ENCODE data around the gene NPLOC4.
A peak's percentile ranks its signal among the peaks of the same experiment; 100 is the strongest.

NPLOC4 gene

DNA sequence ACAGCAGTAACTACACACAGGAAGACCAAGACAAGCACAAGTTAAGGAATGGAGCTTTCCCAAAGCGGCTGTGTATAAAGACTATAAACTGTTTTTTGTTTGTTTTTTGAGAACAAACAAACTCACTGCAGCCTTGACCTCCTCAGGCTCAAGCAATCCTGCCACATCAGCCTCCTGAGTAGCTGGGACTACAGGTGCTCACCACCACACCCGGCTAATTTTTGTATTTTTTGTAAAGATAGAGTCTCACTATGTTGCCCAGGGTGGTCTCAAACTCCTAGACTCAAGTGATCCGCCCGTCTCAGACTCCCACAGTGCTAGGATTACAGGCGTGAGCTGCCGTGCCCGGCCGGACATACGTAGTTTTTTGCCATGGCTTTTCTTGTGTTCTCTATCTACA lies 23.5 kb upstream of the NPLOC4 start:
- DNase-seq: no peak

DNA sequence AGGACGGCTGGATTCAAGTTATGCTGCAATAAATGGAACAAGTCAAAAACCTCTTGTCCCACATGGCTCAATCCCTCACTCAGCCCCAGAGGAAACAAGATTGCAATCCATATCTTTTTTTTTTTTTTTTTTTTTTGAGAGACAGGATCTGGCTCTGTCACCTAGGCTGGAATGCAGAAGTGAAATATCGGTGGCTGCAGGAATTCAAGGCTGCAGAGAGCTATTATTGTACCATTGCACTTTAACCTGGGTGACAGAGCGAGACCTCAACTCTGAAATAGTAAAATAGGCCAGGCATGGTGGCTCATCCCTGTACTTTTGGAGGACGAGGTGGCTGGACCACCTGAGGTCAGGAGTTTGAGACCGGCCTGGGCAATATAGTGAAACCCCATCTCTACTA lies 22.1 kb upstream of the NPLOC4 start:
- no peak for DNase-seq

DNA sequence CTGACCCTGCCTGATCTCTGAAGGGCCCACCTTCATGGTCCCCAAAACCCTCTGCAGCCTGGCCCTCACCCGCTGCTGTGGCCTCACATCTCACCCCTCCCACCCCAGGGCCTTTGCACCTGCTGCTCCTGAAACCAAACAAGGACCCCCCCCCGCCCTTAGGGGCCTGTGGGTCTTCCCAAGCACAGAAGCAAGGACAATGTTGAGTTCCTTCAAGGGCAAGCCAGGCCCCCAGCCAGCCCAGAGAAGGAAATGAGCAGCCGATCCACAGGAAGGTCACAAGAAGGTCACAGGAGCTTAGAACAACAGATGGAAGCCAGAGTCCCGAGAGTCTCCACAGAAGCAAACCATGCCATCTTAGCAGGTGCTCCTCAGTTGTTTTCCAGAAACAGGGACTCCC lies 19.9 kb upstream of the NPLOC4 start:
- no peak for DNase-seq

DNA sequence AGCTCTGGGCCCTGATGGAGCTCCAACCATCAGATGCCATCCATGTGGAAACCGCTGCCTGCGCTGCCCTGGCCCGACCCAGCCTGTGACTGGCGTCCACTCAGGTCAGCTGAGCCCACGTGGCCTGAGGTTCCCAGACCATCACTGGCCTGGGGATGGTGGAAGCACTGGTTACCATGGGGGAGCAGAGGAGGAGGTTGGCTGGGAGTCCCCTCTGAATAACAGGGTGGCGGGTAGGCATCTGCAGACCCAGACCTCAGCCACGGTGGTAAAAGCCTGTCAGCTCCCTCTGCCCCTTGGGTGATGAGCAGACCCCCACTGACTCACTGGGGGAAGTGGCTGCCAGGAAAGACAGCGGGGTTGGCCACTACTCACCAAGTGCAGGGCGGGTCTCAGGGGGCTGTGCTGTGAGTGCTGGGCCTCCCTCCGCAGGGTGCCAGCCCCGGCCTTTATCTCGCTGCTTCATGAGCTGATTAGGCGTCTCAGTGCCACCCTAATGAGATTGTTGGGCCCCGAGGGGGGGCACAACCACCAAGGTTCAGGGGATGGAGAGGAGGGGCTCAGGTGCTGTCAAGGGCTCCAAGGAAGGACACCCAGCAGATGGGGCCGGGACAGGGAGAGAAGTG lies 19.3 kb upstream of the NPLOC4 start, which contains the start of gene PDE6G:
Gene PDE6G, minus strand, starts transcription at position 425 of the 626 bp plus-strand sequence. CDS start 3,237 bp downstream, outside the sequence.
- no peak for DNase-seq

DNA sequence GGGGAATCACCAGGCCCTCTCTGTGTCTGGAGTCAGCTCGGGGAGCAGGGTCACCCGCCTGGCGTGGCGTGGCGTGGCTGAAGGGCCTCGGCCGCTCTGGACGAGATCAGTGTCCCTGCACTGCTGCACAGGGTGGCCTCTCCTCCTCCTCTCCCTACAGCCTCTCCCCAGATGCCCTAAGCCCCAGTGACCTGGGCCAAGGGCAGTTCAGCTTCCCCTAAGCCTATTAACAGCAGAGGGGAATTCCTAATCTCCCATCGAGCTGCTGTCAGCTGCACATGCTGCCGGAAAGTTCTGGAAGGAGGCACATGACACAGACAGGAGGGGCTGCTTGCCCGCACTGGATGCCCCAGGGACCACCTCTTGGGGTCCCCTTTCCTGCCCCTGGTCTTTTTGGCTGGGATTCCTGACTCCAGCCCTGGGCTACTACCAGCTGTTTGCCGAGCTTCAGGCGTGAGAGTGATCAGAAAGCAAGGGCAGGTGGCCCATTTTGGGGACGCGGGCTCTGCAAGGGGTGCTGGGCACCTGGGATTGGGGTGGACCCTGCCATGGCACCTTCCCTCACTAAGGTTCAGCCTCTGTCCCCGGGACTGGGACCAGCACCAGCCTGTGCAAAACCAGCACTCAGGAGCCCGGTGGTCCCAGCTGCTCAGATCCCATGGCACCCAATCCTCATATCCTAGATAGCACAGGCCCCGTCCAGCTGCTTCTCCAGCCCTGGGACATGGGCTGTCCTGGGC lies 18.6 kb upstream of the NPLOC4 start:
- DNase-seq: peak; percentile 27

- DNase-seq: no peak
These were observed 16.2 kb upstream of the NPLOC4 start for GRCh38 chr17:81652906-81653771.

- no peak for DNase-seq
These were observed 14.8 kb upstream of the NPLOC4 start for GRCh38 chr17:81651692-81652091.

DNA sequence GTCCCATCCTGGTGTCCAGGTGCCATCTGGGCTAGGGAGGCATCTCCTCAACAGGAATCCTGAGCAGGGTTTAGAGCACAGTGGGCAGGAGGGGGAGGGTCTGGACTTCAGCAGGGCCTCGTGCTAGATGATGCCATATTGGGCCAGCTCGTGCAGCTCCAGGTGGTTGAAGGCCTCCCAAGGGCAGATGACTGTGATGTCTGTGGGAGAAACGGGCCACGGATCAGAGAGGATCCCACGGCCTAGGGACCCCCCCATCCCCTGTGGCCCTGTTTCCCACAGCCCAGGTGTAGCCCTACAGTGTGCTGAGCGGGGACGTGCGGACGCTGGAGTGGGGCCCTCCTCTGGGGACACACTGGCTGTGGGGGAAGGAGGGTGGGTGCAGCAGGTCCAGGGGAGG lies 14.0 kb upstream of the NPLOC4 start:
- no peak for DNase-seq

DNA sequence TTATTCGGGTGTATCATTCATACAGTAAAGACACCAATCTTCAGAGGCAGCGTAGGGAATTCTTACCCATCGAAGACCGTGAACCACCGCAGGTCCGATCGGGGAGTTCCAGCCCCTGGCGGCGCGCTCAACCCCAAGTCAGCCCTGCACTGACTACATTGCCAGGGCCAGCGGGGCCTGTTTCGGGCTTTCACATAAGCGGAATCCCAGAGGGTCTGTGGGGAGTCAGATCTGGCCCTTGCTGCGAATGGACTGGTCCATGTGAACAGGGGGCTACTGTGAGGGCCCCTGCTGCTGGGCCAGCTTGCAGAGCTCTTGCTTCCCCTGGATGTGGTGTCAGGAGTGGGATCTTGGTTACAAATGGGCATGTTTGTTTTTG lies 11.8 kb upstream of the NPLOC4 start:
- no peak for DNase-seq

- no peak for DNase-seq
These were observed 11.2 kb upstream of the NPLOC4 start for GRCh38 chr17:81648013-81648706.

DNA sequence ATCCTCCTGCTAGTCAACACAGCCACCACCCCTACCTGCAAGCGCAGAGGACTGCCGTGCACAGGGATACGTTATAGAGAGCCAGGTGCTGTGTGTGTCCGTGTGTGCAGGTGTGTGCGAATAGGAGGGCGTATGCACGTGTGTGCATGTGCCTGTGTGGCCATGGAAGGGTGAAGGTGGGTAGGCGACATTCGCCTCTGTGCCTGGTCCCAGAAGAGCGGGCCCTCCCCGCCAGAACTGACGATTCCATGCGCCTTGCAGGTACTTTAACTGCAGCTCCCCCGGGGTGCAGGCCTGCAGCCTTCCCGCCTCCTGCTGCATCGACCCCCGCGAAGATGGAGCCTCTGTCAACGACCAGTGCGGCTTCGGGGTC lies 10.7 kb upstream of the NPLOC4 start:
- no peak for DNase-seq

GRCh38 chr17:81646869-81647600 lies 10.1 kb upstream of the NPLOC4 start:
- DNase-seq: no peak

DNA sequence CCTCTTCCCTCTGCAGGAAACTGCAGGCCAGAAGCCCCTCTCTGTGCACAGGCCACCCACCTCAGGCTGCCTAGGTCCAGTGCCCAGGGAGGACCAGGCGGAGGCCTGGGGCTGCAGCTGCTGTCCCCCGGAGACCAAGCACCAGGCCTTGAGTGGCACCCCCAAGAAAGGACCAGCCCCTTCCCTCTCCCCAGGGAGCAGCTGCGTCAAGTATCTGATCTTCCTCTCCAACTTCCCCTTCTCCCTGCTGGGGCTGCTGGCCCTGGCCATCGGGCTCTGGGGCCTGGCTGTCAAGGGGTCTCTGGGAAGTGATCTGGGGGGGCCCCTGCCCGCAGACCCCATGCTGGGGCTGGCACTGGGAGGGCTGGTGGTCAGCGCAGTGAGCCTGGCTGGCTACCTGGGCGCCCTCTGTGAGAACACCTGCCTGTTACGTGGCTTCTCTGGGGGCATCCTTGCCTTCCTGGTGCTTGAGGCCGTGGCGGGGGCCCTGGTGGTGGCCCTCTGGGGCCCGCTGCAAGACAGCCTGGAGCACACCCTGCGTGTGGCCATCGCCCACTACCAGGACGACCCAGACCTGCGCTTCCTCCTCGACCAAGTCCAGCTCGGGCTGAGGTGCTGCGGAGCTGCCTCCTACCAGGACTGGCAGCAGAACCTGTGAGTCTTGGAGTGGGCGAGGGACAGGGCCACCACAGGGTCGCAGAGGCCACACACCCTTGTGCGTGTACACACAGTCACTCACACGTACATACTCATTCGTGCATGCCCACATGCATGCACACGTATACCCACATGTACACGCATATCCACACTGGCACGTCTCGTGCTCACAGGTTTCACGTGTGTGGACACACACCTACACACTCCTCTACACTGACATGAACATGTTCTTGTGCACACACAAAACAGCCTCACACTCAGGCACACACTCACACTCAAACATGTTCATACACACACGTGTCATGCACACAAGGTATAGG lies 8.4 kb upstream of the NPLOC4 start:
- DNase-seq: no peak

DNA sequence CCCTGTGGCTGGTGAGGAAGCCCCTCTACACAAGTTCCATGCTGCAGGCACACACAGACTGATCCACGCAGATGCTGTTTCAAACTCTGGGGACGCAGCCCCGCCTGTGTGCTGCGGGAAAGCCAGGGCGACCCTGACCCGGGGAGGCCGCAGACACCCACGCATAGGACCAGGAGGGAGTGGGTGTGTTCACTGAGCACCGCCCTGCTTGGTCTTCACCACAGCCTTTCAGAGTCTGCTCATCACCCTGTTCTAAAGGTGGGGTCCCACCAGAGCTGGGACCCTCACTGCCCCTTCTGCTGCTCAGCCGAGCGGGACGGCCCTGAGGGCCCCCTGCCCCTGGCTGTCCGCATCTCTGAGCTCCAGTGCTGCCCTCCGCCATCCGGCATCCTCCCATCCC lies 7.6 kb upstream of the NPLOC4 start:
- no peak for DNase-seq

GRCh38 chr17:81641825-81642489 lies 5.0 kb upstream of the NPLOC4 start:
- DNase-seq: no peak

GRCh38 chr17:81640011-81640410 lies 3.1 kb upstream of the NPLOC4 start:
- no peak for DNase-seq

DNA sequence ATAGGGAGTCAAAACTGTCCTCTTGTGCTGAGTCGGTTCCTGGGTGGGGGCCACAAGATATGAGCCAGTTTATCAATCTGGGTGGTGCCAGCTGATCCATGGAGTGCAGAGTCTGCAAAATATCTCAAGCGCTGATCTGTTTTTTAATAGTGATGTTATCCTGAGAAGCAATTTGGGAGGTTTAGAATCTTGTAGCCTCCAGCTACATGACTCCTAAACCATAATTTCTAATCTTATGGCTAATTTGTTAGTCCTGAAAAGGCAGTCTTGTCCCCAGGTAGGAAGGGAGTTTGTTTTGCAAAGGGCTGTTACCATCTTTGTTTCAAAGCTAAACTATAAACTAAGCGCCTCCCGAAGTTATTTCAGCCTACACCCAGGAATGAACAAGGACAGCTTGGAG lies 1.8 kb upstream of the NPLOC4 start:
- no peak for DNase-seq

GRCh38 chr17:81635973-81636504 lies 873 bp downstream of the NPLOC4 start:
- peak; percentile 40 for DNase-seq

DNA sequence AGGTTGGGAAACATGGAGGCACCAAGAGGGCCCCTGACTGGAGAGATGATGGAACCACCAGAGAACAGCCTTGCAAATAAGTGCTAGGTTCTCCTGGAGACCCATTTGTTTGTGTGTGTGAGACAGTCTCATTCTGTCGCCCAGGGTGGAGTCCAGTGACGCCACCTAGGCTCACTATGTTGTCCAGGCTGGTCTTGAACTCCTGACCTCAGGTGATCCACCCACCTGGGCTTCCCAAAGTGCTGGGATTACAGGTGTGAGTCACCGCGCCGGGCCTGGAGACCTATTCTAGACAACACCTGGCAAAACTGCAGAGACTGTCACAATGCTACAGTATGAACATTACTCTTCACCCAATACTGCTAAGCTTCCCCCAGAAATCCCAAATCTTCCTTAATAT lies 1.5 kb downstream of the NPLOC4 start:
- DNase-seq: no peak

DNA sequence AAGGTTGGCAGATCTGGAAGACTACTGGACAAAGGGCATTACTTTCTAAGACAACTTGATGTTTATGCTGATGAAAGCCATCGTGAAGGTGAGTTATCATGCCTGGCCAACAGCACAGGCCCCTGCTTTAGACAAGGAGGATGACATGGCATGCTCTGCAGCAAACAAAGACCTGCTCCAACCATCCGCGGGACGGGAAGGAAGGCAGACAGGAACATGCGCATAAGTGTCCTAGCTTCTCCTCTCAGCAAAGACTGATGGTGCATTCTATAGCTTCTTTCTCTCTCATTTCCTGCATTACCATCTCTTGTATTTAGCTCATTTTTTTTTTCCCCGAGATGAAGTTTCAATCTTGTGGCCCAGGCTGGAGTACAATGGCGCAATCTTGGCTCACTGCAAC lies 5.4 kb downstream of the NPLOC4 start:
- DNase-seq: no peak
